MCF 10A (cell line): ENCODE measurements around the gene ZBTB7B. TPM values are rescaled to one million over a fixed set of nuclear protein-coding genes. Genes with fewer than 3 reads are reported as not detected.

Experiments
- BruUV-seq: library from RNA; stranded (reverse); fragments of 400-500 nt; replicated peaks from 2 replicates; lab custom pipeline; 2021; lab: Mats Ljungman, UMichigan
- CTCF ChIA-PET: fragments of 300-600 bp; sonication (Branson Sonifier 250); formaldehyde crosslinking; extraction: SDS; loops from one replicate; lab custom pipeline; 2021; ENCODE audit warnings: antibody characterized with exemption, inconsistent platforms; lab: Yijun Ruan, JAX
- POLR2A ChIA-PET: fragments of 300-600, 350-650 bp; sonication (Branson Sonifier 250); formaldehyde crosslinking; extraction: SDS; loops from one replicate; lab custom pipeline; 2020; ENCODE audit warnings: antibody characterized with exemption, inconsistent platforms; lab: Yijun Ruan, JAX
- DNase-seq: peaks from one replicate; pipeline ENCODE4 v3.0.0-alpha.2; 2018; ENCODE audit not compliant: unreplicated experiment
- H3K27ac Mint-ChIP-seq: one replicate; pipeline ENCODE4 v1.8.0; 2022; ENCODE audit warnings: mild to moderate bottlenecking, low read depth, mixed read lengths; ENCODE audit not compliant: unreplicated experiment
- H3K27me3 Mint-ChIP-seq: one replicate; pipeline ENCODE4 v1.8.0; 2022; ENCODE audit warnings: mixed read lengths; ENCODE audit not compliant: insufficient read depth, unreplicated experiment
- H3K36me3 Mint-ChIP-seq: one replicate; pipeline ENCODE4 v1.8.0; 2022; ENCODE audit warnings: mild to moderate bottlenecking, moderate library complexity, mixed read lengths; ENCODE audit not compliant: insufficient read depth, unreplicated experiment
- H3K4me1 Mint-ChIP-seq: one replicate; pipeline ENCODE4 v1.8.0; 2022; ENCODE audit warnings: mixed read lengths; ENCODE audit not compliant: insufficient read depth, unreplicated experiment
- H3K4me3 Mint-ChIP-seq: one replicate; pipeline ENCODE4 v1.8.0; 2022; ENCODE audit warnings: mild to moderate bottlenecking, moderate library complexity, mixed read lengths; ENCODE audit not compliant: unreplicated experiment
- H3K9me3 Mint-ChIP-seq: one replicate; pipeline ENCODE4 v1.8.0; 2022; ENCODE audit warnings: mixed read lengths; ENCODE audit not compliant: unreplicated experiment
- intact Hi-C: fragments of 100-400 bp; cut with micrococcal nuclease; formaldehyde crosslinking; loops from 2 replicates; pipeline ENCODE4 v1.14.1; 2022
- total RNA-seq: library from RNA; stranded (reverse); gene quantifications from 2 replicates; pipeline ENCODE4 v1.2.3, GENCODE V29; 2022
- TF ChIP-seq, protein P1 (sequence below): fragments of 200-600 bp; IDR thresholded peaks from one replicate; pipeline ENCODE4 v1.8.0; 2022; ENCODE audit warnings: antibody characterized with exemption, mild to moderate bottlenecking; ENCODE audit not compliant: unreplicated experiment

ZBTB7B gene
- total RNA-seq, 1 experiment from 2014 or later: 175 TPM

GRCh38 chr1:155009221-155009711, 6.7 kb downstream of the ZBTB7B start:
- Mint-ChIP-seq H3K4me3 (peak overlapping the region; percentile 84), H3K9me3 (no peaks in the 10 kb centered on the region), H3K36me3 (peaks cover 50% of the 10 kb centered on the region), H3K4me1 (peaks cover 88% of the 10 kb centered on the region), H3K27ac (peak overlapping the region; percentile 87), H3K27me3 (no peaks in the 10 kb centered on the region)
- ChIA-PET CTCF (interaction anchor here (1.3 to 2.4 kb wide), 2 partner anchors 9 to 44 kb away, joined by 4 to 10 read pairs; no protein-coding TSS in a partner anchor), POLR2A (interaction anchor here (1.7 to 41.1 kb wide), 4 partner anchors 8 to 38 kb away, joined by 8 to 1917 read pairs (median 146); partner anchors contain the start of genes CKS1B, FLAD1, PBXIP1 and PYGO2)
- TF ChIP-seq, protein P1, sequence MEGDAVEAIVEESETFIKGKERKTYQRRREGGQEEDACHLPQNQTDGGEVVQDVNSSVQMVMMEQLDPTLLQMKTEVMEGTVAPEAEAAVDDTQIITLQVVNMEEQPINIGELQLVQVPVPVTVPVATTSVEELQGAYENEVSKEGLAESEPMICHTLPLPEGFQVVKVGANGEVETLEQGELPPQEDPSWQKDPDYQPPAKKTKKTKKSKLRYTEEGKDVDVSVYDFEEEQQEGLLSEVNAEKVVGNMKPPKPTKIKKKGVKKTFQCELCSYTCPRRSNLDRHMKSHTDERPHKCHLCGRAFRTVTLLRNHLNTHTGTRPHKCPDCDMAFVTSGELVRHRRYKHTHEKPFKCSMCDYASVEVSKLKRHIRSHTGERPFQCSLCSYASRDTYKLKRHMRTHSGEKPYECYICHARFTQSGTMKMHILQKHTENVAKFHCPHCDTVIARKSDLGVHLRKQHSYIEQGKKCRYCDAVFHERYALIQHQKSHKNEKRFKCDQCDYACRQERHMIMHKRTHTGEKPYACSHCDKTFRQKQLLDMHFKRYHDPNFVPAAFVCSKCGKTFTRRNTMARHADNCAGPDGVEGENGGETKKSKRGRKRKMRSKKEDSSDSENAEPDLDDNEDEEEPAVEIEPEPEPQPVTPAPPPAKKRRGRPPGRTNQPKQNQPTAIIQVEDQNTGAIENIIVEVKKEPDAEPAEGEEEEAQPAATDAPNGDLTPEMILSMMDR: no peak
- no TSS peak for BruUV-seq
- no peak for DNase-seq
- intact Hi-C loops: no loop called here

DNA sequence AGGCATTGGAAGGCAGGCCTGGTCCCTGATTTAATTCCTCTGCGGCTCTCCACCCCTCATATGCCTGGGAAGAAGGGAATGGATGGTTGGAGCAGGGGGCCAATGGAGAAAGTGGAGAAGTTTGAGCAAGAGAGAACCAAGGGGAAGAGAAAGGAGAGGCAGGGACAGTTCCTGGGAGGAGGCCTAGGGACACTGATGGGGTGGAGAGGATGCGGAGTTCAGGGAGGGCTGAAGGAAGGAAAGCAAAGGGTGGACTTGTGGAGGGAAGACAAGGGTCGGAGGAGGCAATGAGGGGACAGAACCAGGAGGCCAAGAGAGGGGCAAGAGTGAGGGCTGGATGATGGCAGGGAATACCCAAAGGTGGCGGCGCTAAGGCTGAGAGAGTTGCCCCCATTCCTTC, 7.1 kb downstream of the ZBTB7B start:
- POLR2A ChIA-PET: interaction anchor here (11.1 to 14.0 kb wide), 2 partner anchors 7 to 35 kb away, joined by 283 to 312 read pairs; partner anchors contain the start of genes CKS1B and SHC1
- Mint-ChIP-seq H3K4me3 (peak overlapping the region; percentile 84), H3K36me3 (peaks cover 55% of the 10 kb centered on the region), H3K27me3 (no peaks in the 10 kb centered on the region), H3K27ac (peak overlapping the region; percentile 87), H3K9me3 (no peaks in the 10 kb centered on the region), H3K4me1 (peaks cover 83% of the 10 kb centered on the region)
- BruUV-seq: no TSS peak
- DNase-seq: no peak
- intact Hi-C loops: no loop called here
- CTCF ChIA-PET: interaction anchor here (1.0 to 14.4 kb wide), 3 partner anchors 9 to 39 kb away, joined by 3 to 390 read pairs (median 10); partner anchors contain the start of genes ADAM15 and SHC1
- TF ChIP-seq, protein P1: no peak

- intact Hi-C loops: no loop called here
- CTCF ChIA-PET: interaction anchor here (0.6 to 14.4 kb wide), 3 partner anchors 37 to 76 kb away, joined by 3 to 390 read pairs (median 3); partner anchors contain the start of genes ADAM15 and SHC1
- DNase-seq: no peak
- peaks cover 77% of the 10 kb centered on the region for H3K4me1 Mint-ChIP-seq
- H3K36me3 Mint-ChIP-seq: peaks cover 61% of the 10 kb centered on the region
- TF ChIP-seq, protein P1: no peak
- no peaks in the 10 kb centered on the region for H3K9me3 Mint-ChIP-seq
- H3K27me3 Mint-ChIP-seq: no peaks in the 10 kb centered on the region
- POLR2A ChIA-PET: interaction anchor here (0.6 to 14.0 kb wide), 6 partner anchors 6 to 592 kb away, joined by 3 to 312 read pairs (median 12); partner anchors contain the start of genes CKS1B, SHC1 and ZBTB7B
- no TSS peak for BruUV-seq
- H3K4me3 Mint-ChIP-seq: peak overlapping the region; percentile 84
- H3K27ac Mint-ChIP-seq: peak overlapping the region; percentile 87
These were observed 7.8 kb downstream of the ZBTB7B start for GRCh38 chr1:155010211-155010918.

GRCh38 chr1:155011004-155011416, 8.4 kb downstream of the ZBTB7B start:
- no peaks in the 10 kb centered on the region for H3K9me3 Mint-ChIP-seq
- no peaks in the 10 kb centered on the region for H3K27me3 Mint-ChIP-seq
- intact Hi-C loops: no loop called here
- TF ChIP-seq, protein P1: no peak
- H3K36me3 Mint-ChIP-seq: peaks cover 63% of the 10 kb centered on the region
- peaks cover 76% of the 10 kb centered on the region for H3K4me1 Mint-ChIP-seq
- ChIA-PET POLR2A (interaction anchor here (0.6 to 14.0 kb wide), 6 partner anchors 7 to 49 kb away, joined by 3 to 312 read pairs (median 24); partner anchors contain the start of genes CKS1B, FLAD1, SHC1 and ZBTB7B), CTCF (interaction anchor here (0.6 to 14.4 kb wide), 2 partner anchors 36 to 118 kb away, joined by 3 to 390 read pairs; partner anchors contain the start of gene ADAM15)
- no peak for DNase-seq
- H3K4me3 Mint-ChIP-seq: peak overlapping the region; percentile 84
- peak overlapping the region; percentile 12 for H3K27ac Mint-ChIP-seq
- no TSS peak for BruUV-seq
